ENCODE results near the gene RPP25L.
A peak's percentile ranks its signal among the peaks of the same experiment; 100 is the strongest.

The RPP25L gene

GRCh38 chr9:34637356-34638137 lies 25.6 kb upstream of the RPP25L start, which contains the start of gene SIGMAR1:
SIGMAR1 (minus strand) TSS chr9:34637787; CDS start chr9:34637697, 90 bp downstream.
- DNase-seq = peak; percentile 73

DNA sequence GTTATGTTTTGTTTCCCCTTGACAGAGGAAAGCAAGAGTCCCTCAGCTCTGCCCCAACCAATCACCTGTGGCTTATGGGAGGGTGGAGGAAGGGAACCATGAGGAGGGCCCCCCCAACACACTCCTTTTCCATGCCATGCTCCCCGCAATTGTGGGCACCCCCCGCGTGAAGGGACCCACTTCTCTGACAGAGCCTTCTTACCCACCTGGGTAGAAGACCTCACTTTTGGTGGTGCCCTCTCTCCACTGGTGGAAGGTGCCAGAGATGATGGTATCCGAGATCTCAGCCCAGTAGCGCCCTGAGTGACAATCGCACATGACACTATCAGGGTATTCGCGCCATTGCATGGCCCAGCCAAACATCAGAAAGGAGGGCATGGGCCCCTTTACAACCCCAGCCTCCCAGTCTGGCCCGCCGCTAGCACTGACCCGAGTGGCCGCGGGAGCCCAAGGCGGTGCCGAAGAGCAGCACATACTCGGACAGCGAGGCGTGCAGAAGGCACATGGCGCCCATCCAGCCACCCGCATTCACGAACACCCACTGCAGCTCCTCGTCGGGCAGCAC lies 25.0 kb upstream of the RPP25L start:
- DNase-seq = no peak

DNA sequence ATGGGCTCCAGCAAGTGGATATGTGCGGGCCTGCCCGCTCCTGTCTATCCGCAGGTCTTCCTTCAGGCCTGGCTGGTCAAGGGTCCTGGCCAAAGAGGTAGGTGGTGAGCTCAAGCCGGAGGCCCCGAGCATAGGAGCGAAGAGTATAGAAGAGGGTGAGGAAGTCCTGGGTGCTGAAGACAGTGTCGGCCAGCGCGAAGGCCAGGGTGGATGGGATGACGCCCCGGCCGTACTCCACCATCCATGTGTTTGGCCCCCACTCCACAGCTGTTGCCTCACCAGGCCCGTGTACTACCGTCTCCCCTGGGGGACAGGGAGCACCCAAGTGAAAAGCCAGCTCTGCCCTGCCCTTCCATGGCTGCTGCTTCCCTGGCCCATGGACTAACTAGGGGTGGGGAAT lies 23.7 kb upstream of the RPP25L start:
- DNase-seq = no peak

GRCh38 chr9:34634551-34635248 lies 22.8 kb upstream of the RPP25L start:
- DNase-seq = no peak

- peak; percentile 20 for DNase-seq
These were observed 22.1 kb upstream of the RPP25L start for GRCh38 chr9:34633851-34634550.

- no peak for DNase-seq
These were observed 21.3 kb upstream of the RPP25L start for GRCh38 chr9:34633166-34633565.

DNA sequence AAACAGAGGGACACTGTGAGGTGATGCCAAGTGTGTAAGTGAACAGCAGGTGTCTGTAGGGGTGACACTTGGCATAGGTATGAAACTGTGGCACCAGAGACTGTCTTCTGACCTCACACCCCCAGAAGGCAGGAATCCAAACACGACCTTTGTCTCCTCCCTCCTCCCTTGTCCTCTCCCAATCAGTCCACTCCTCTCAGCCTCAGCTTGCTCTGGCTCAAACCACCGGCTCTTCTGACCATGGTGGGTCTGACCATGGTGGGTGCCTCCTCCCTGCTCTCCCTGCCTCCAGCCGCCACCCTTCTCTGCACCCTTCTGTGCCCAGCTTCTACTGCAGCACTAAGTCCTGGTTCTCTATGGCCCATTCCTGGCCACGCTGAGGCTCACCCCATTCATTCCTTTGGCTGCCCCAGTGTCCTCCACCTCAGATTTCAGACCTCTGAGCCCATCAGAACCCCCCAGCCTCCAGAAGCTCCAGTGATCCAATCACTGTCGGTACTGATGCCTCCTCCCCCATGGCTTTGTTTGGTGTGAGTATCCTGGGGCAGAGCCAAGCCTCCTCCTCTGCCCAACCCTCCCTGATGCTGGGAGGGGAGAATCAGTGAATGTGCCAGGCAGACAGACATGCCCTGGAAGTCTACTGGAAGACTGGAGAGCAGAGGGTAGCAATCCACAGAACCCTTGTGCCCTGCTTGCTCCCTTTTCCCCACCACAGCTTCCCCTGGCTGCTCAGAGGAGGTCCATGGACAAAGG lies 18.7 kb upstream of the RPP25L start:
- DNase-seq = no peak

GRCh38 chr9:34629491-34629808 lies 17.6 kb upstream of the RPP25L start:
- DNase-seq = no peak

GRCh38 chr9:34628656-34629490 lies 17.0 kb upstream of the RPP25L start, which contains the start of gene ARID3C:
ARID3C (minus strand) TSS chr9:34629066; CDS start chr9:34628014, 1,052 bp downstream.
- no peak for DNase-seq

DNA sequence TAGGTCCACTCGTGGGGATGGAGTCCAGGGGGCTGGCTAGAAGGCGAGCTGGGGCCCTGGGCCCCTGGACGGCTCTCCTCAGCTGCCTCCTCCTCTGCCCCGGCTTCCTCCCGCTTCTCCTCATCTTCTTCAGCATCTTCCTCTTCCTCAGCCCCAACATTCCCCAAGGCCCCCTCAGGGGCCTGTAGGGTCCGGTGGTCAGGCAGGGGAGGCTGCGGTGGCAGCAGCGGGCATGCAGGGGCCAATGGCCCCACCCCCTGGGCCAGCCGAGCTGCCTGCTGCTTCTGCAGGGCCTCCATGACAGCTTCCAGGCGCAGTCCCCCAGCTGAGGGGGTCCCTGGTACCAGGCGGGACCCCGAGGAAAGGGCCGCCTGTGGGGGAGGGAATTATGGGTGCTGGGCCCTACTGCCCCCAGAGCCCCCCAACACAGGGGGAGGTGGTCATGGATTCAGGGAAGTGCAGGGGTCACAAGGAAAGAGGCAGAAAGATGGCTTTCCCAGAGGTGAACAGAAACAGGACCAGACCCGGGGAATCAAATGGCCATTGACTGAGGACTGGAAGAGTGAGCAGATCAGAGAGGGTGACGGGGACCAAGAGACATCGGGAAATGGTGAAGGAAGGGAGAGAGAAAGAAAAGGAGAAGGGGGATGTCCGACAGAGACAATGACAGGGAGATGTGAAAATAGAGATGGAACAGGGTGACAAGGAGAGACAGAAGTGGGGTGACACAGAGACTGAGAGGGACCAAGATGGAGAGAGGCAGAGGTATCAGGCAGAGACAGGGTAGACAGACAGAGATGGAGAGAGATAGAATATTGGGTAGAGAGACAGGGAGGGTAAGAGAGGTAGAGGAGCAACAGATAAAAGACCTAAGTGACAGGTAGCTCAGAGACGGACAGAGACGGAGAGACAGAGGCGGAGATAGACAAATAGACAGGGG lies 16.1 kb upstream of the RPP25L start:
- DNase-seq = no peak

GRCh38 chr9:34625186-34625486 lies 13.2 kb upstream of the RPP25L start:
- DNase-seq = no peak

- no peak for DNase-seq
These were observed 12.7 kb upstream of the RPP25L start for GRCh38 chr9:34624475-34625185.

DNA sequence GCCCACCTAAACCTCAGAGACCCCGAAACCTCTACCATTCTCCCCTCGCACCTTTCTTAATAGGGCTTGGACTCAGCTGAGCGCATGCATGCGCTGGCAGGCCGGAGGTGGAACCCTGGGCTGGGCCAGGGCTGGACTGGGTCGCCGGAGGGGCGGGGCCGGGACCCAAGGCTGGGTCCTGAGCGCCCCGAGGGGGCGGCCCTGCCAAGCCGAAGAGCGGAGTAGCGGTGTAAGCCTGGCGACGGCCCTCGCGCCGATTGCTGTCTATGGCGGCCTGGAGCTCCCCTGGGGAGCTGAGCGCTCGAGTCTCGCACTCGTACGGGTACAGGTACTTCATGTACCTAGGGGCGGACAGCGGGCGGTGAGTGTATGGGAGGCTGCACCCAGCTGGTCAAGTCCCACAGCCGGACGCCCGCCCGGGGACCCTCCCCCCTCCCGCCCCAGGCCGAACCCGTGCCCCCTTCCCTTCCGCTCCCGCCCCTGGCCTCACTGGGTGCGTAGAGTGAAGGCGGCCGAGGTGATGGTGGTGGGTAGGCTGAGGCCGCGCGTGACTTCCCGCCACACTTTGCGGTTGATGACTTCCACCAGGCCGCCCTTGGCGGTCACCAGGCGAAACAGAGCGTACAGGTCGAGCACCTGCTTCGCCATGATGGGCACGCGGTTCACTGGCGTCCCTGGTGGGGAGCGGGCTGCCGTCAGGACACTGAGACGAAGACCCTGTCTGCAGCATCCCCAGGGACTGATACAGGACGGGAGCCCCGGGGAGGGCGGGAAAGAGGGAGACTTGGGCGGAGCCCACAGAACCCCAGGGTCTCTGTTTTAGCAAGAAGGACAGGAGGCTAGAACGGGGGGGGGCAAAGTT lies 11.7 kb upstream of the RPP25L start:
- no peak for DNase-seq

DNA sequence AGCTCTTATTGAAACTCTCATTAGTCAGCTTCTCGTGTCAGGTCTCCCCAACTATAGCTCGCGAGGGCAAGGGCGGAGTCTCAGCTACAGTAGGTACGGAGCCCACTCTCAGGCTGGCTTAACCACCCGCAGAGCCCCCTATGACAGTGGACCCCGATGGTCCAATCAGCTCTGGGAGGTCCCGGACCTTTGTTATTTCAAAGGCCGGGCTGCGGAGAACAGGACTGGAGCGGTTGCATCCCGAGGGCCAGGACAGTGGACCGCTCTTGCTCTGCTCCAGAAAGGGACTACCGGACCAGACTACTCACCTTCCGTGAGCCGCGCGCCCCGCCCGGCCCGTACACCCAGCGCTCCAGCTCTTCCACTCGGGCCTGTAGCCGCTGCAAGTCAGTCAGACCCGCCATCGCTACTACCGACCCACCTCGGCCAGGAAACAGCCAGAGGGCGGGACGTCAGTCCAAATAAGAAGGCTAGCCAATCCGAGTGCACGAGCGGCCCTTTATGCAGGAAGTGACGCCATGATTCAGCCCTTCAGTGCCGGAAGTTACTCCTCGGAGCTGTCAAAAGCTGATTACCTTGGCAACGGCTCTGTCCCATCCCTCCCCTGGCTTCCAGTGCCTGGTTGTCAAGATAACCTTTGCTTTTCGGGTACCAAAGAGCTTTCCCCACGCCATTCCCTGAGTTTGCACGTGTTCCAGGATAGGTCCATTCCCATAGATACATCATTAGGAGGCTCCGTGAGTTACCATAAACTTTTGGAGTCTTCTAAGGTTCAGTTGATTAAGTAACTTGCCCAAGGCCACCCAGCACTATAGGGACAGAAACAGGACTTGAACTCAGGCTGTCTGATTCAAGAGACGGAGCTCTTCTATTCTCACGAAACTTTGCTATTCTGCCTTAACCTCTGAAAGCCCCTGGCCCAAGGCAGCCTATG lies 8.4 kb upstream of the RPP25L start, which contains the start of gene DCTN3:
Gene DCTN3, minus strand, starts transcription at position 435 of the 934 bp plus-strand sequence. Its CDS starts 31 bp downstream, at position 404.
- DNase-seq = peak; percentile 62

DNA sequence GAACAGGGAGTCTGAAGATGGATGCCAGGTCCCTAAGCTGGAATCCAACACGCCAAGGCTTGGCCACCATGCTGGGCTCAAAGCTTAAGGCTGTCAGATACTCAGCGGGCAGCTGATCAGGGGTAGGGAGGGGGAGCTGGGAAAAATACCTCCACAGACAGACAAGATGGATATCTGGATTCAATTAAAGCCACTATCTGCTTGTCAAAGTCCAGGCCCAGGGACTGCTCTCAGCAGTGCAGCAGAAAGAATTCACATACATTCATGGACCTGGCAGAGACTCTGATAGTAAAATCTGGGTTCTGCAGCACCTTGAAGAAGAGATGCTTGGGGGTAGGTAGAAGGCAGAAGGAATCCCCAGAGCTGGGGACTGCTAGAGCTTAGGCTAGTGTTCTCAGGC lies 3.2 kb upstream of the RPP25L start:
- no peak for DNase-seq

DNA sequence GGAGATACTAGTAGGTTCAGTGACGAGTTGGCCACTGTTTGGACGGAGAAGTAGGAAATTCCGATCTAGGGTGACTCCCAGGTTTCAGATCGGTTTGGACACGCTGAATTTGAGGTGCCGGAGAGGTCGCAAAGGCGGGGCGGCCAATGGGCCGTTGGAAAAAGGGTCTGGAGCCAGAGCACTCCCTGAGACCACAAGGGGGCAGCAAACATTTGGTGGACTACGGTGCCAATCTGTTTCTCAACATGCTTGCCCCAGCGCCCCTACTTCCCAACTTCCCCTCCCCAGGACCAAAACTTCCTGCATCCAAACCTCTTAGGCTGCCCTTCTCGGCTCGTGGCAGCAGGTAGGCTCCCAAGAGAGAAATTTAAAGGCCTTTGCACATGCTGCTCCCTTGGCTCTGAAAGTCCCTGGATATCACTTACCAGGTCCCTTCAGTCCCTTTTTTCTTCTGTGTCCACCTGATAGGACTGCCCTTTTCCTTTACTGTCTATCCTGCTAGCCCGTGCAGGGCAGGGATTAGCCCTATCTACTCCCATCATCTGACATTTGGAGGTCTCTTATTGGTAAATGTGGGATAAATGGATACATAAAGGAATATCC lies 992 bp upstream of the RPP25L start:
- no peak for DNase-seq

GRCh38 chr9:34611251-34611810 lies 566 bp downstream of the RPP25L start:
- no peak for DNase-seq
